Calu3 (cell line): ENCODE results near the gene ARFIP1. TPM values are rescaled to one million over a fixed set of nuclear protein-coding genes. Genes with fewer than 3 reads are reported as not detected.

Source experiments
- BruUV-seq: library from RNA; stranded (reverse); fragments of 400-500 nt; replicated peaks from 2 replicates; lab custom pipeline; 2021; lab: Mats Ljungman, UMichigan
- CTCF ChIA-PET: fragments of 300-600 bp; sonication (Branson Sonifier 250); formaldehyde crosslinking; loops from one replicate; lab custom pipeline; 2022; ENCODE audit warnings: antibody characterized with exemption; lab: Charles Lee
- DNase-seq: peaks from one replicate; pipeline ENCODE4 v3.0.0; 2022
- H3K27ac Mint-ChIP-seq: one replicate; pipeline ENCODE4 v1.8.0; 2022; ENCODE audit warnings: mixed read lengths; ENCODE audit not compliant: unreplicated experiment
- H3K27me3 Mint-ChIP-seq: one replicate; pipeline ENCODE4 v1.8.0; 2022; ENCODE audit warnings: mixed read lengths; ENCODE audit not compliant: unreplicated experiment
- H3K36me3 Mint-ChIP-seq: one replicate; pipeline ENCODE4 v1.8.0; 2022; ENCODE audit warnings: mild to moderate bottlenecking, moderate library complexity, mixed read lengths; ENCODE audit not compliant: insufficient read depth, unreplicated experiment
- H3K4me1 Mint-ChIP-seq: one replicate; pipeline ENCODE4 v1.8.0; 2022; ENCODE audit warnings: mild to moderate bottlenecking, low read depth, mixed read lengths; ENCODE audit not compliant: unreplicated experiment
- H3K4me3 Mint-ChIP-seq: one replicate; pipeline ENCODE4 v1.8.0; 2022; ENCODE audit warnings: mild to moderate bottlenecking, low read depth, moderate library complexity, mixed read lengths; ENCODE audit not compliant: unreplicated experiment
- H3K9me3 Mint-ChIP-seq: one replicate; pipeline ENCODE4 v1.8.0; 2022; ENCODE audit warnings: low read depth, mixed read lengths; ENCODE audit not compliant: unreplicated experiment
- intact Hi-C: fragments of 100-400 bp; cut with micrococcal nuclease; formaldehyde crosslinking; loops from one replicate; pipeline ENCODE4 v1.10.0; 2022; ENCODE audit not compliant: unreplicated experiment
- total RNA-seq: library from RNA; stranded (reverse); gene quantifications from 2 replicates; pipeline ENCODE4 v1.2.3, GENCODE V29; 2022
- TF ChIP-seq, protein P1 (sequence below): fragments of 200-600 bp; IDR thresholded peaks from one replicate; pipeline ENCODE4 v1.8.0; 2022; ENCODE audit warnings: antibody characterized with exemption; ENCODE audit not compliant: unreplicated experiment

ARFIP1 gene
- total RNA-seq, 1 experiment from 2014 or later, result 35.5 TPM

- Mint-ChIP-seq H3K27ac (peak overlapping the region; percentile 30), H3K9me3 (no peaks in the 10 kb centered on the region), H3K36me3 (no peaks in the 10 kb centered on the region), H3K27me3 (no peaks in the 10 kb centered on the region), H3K4me3 (no peak overlapping the region), H3K4me1 (peaks cover 24% of the 10 kb centered on the region)
- DNase-seq, result no peak
- CTCF ChIA-PET, result interaction anchor here (1.5 kb wide), 1 partner anchor 56 kb away, joined by 3 read pairs; no protein-coding TSS in a partner anchor
- intact Hi-C loops, result loop anchor here (2.0 to 10.0 kb wide), 5 partner anchors 52 to 330 kb away; no protein-coding TSS in a partner anchor
- TF ChIP-seq, protein P1, sequence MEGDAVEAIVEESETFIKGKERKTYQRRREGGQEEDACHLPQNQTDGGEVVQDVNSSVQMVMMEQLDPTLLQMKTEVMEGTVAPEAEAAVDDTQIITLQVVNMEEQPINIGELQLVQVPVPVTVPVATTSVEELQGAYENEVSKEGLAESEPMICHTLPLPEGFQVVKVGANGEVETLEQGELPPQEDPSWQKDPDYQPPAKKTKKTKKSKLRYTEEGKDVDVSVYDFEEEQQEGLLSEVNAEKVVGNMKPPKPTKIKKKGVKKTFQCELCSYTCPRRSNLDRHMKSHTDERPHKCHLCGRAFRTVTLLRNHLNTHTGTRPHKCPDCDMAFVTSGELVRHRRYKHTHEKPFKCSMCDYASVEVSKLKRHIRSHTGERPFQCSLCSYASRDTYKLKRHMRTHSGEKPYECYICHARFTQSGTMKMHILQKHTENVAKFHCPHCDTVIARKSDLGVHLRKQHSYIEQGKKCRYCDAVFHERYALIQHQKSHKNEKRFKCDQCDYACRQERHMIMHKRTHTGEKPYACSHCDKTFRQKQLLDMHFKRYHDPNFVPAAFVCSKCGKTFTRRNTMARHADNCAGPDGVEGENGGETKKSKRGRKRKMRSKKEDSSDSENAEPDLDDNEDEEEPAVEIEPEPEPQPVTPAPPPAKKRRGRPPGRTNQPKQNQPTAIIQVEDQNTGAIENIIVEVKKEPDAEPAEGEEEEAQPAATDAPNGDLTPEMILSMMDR, result no peak
- no TSS peak for BruUV-seq
Observed at GRCh38 chr4:152734699-152735050, 45.1 kb upstream of the ARFIP1 start.

DNA sequence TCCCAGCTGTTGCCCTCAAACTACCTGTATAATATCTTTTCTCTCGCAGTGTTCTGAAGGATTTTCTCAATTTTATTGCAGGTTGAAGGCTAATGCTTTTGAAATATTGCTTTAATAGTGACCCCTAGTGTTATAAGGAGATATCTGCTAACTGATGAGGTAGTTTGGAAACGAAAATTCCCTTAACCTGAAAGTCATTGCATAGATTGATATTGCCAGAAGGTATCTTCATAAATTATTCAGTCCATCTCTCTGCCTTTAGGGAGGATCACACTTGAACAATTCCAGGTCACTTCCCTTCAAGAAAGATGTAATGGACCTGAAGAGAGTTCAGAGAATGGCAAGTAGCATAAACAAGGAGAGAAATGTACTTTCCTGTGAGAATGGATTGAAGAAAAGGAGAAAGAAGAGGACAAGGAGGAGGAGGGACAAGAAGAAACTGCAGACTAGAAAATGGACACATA, 44.3 kb upstream of the ARFIP1 start:
- peaks cover 24% of the 10 kb centered on the region for H3K4me1 Mint-ChIP-seq
- BruUV-seq, result no TSS peak
- H3K36me3 Mint-ChIP-seq, result no peaks in the 10 kb centered on the region
- intact Hi-C loops, result loop anchor here (2.0 to 10.0 kb wide), 5 partner anchors 53 to 331 kb away; no protein-coding TSS in a partner anchor
- no peak overlapping the region for H3K4me3 Mint-ChIP-seq
- no peak for DNase-seq
- no peaks in the 10 kb centered on the region for H3K27me3 Mint-ChIP-seq
- H3K9me3 Mint-ChIP-seq, result no peaks in the 10 kb centered on the region
- no peak overlapping the region for H3K27ac Mint-ChIP-seq
- CTCF ChIA-PET, result interaction anchor here (1.5 kb wide), 1 partner anchor 57 kb away, joined by 3 read pairs; no protein-coding TSS in a partner anchor
- TF ChIP-seq, protein P1, result no peak

GRCh38 chr4:152735906-152736305, 43.8 kb upstream of the ARFIP1 start:
- Mint-ChIP-seq H3K9me3 (no peaks in the 10 kb centered on the region), H3K4me3 (no peak overlapping the region), H3K4me1 (peaks cover 24% of the 10 kb centered on the region), H3K27ac (no peak overlapping the region), H3K36me3 (no peaks in the 10 kb centered on the region), H3K27me3 (no peaks in the 10 kb centered on the region)
- TF ChIP-seq, protein P1, result no peak
- BruUV-seq, result no TSS peak
- no peak for DNase-seq
- intact Hi-C loops, result loop anchor here (2.0 to 10.0 kb wide), 5 partner anchors 54 to 331 kb away; no protein-coding TSS in a partner anchor
- CTCF ChIA-PET, result interaction anchor here (1.5 kb wide), 1 partner anchor 57 kb away, joined by 3 read pairs; no protein-coding TSS in a partner anchor

- peak overlapping the region; percentile 26 for H3K4me3 Mint-ChIP-seq
- peak overlapping the region; percentile 49 for H3K27ac Mint-ChIP-seq
- TF ChIP-seq, protein P1, result no peak
- no TSS peak for BruUV-seq
- intact Hi-C loops, result loop anchor here (5.0 to 10.0 kb wide), 4 partner anchors 57 to 334 kb away; no protein-coding TSS in a partner anchor
- CTCF ChIA-PET, result interaction anchor here (0.7 kb wide), 1 partner anchor 1054 kb away, joined by 3 read pairs; no protein-coding TSS in a partner anchor
- H3K9me3 Mint-ChIP-seq, result no peaks in the 10 kb centered on the region
- peaks cover 24% of the 10 kb centered on the region for H3K4me1 Mint-ChIP-seq
- DNase-seq, result peak; percentile 3
- no peaks in the 10 kb centered on the region for H3K36me3 Mint-ChIP-seq
- H3K27me3 Mint-ChIP-seq, result no peaks in the 10 kb centered on the region
Observed at GRCh38 chr4:152738827-152739226, 40.9 kb upstream of the ARFIP1 start.
